Stimulated activated CD8-positive, alpha-beta memory T cell treated with anti-CD3 and anti-CD28 coated beads, Interleukin-4, amount 100 ng/mL, for 1 hour (primary cell): Measurements from ENCODE around the gene MARCKS.

Experiments used
- DNase-seq, 2 donors: peaks; one replicate each; pipeline ENCODE4 v3.0.0-alpha.2; 2020; ENCODE audit warnings: low read depth in 2 of 2, low spot score in 1 of 2

Gene MARCKS

GRCh38 chr6:113848811-113849210, 8.3 kb upstream of the MARCKS start:
- no peak for DNase-seq

- no peak for DNase-seq
These were observed 3.9 kb upstream of the MARCKS start for GRCh38 chr6:113853252-113853651.

GRCh38 chr6:113854531-113855499, 2.3 kb upstream of the MARCKS start:
- no peak for DNase-seq

GRCh38 chr6:113855500-113856374, 1.4 kb upstream of the MARCKS start:
- DNase-seq, result no peak

- no peak for DNase-seq
These were observed 845 bp upstream of the MARCKS start for GRCh38 chr6:113856375-113856624.

GRCh38 chr6:113857556-113858479, 673 bp downstream of the MARCKS start:
- DNase-seq, result no peak

- DNase-seq, result peak; percentile 28 to 38
These were observed 1.6 kb downstream of the MARCKS start for GRCh38 chr6:113858480-113859348.

- DNase-seq, result no peak
These were observed 2.4 kb downstream of the MARCKS start for GRCh38 chr6:113859349-113860180.

- DNase-seq, result no peak
These were observed 3.2 kb downstream of the MARCKS start for GRCh38 chr6:113860181-113860955.

- DNase-seq, result no peak
These were observed 5.0 kb downstream of the MARCKS start for GRCh38 chr6:113862112-113862511.

GRCh38 chr6:113870917-113871316, 13.8 kb downstream of the MARCKS start:
- no peak for DNase-seq

GRCh38 chr6:113871975-113872374, 14.8 kb downstream of the MARCKS start:
- no peak for DNase-seq

GRCh38 chr6:113873043-113873667, 16.0 kb downstream of the MARCKS start:
- DNase-seq, result no peak

GRCh38 chr6:113875470-113875869, 18.3 kb downstream of the MARCKS start:
- no peak for DNase-seq

- DNase-seq, result no peak
These were observed 19.6 kb downstream of the MARCKS start for GRCh38 chr6:113876695-113877094.

GRCh38 chr6:113879186-113880096, 22.3 kb downstream of the MARCKS start:
- no peak for DNase-seq

- DNase-seq, result no peak
These were observed 24.4 kb downstream of the MARCKS start for GRCh38 chr6:113881478-113881980.
